ENCODE results near the gene FKBP1B.
"Not testable (repeated sequence)": the region's sequence is repeated elsewhere in the genome, so short reads cannot be mapped to it uniquely, and the experiment has no call there.

The FKBP1B gene

GRCh38 chr2:24072259-24072658, 22.7 kb downstream of the FKBP1B start:
- no peak for DNase-seq

GRCh38 chr2:24073816-24074215, 24.3 kb downstream of the FKBP1B start:
- no peak for DNase-seq

GRCh38 chr2:24075259-24075658, 25.7 kb downstream of the FKBP1B start:
- DNase-seq: no peak

- peak; percentile 94 for DNase-seq
Observed at GRCh38 chr2:24075915-24076848, 26.6 kb downstream of the FKBP1B start, which contains the start of gene SF3B6. SF3B6 (minus strand) TSS chr2:24076326; CDS start chr2:24076229, 97 bp downstream.

GRCh38 chr2:24076849-24077534, 27.5 kb downstream of the FKBP1B start:
- no peak for DNase-seq

GRCh38 chr2:24077535-24077877, 28.0 kb downstream of the FKBP1B start:
- DNase-seq: no peak

GRCh38 chr2:24077879-24078278, 28.3 kb downstream of the FKBP1B start:
- DNase-seq: no peak

- no peak for DNase-seq
Observed at GRCh38 chr2:24080701-24081100, 31.2 kb downstream of the FKBP1B start.

- DNase-seq: no peak
Observed at GRCh38 chr2:24082787-24083566, 33.4 kb downstream of the FKBP1B start.

- no peak for DNase-seq
Observed at GRCh38 chr2:24083567-24084385, 34.2 kb downstream of the FKBP1B start.

- peak; percentile 33 for DNase-seq
Observed at GRCh38 chr2:24084386-24085199, 35.1 kb downstream of the FKBP1B start, which contains the start of gene TP53I3. TP53I3 (minus strand) TSS chr2:24084834; CDS start chr2:24084326, 508 bp downstream.

- no peak for DNase-seq
Observed at GRCh38 chr2:24085200-24085489, 35.6 kb downstream of the FKBP1B start.

GRCh38 chr2:24086241-24086640, 36.7 kb downstream of the FKBP1B start:
- no peak for DNase-seq

- no peak for DNase-seq
Observed at GRCh38 chr2:24087032-24087431, 37.5 kb downstream of the FKBP1B start.

GRCh38 chr2:24088821-24089359, 39.3 kb downstream of the FKBP1B start:
- DNase-seq: no peak

GRCh38 chr2:24093270-24093669, 43.7 kb downstream of the FKBP1B start:
- not testable (repeated sequence) for DNase-seq

GRCh38 chr2:24095171-24095677, 45.7 kb downstream of the FKBP1B start:
- not testable (repeated sequence) for DNase-seq

GRCh38 chr2:24100732-24101131, 51.2 kb downstream of the FKBP1B start:
- not testable (repeated sequence) for DNase-seq

- DNase-seq: no peak
Observed at GRCh38 chr2:24101992-24102391, 52.5 kb downstream of the FKBP1B start.

GRCh38 chr2:24102677-24103076, 53.1 kb downstream of the FKBP1B start:
- DNase-seq: no peak

- no peak for DNase-seq
Observed at GRCh38 chr2:24104110-24104650, 54.6 kb downstream of the FKBP1B start.

All from KG1 (cell line).